ENCODE data around the gene ABCG1.

The ABCG1 gene

DNA sequence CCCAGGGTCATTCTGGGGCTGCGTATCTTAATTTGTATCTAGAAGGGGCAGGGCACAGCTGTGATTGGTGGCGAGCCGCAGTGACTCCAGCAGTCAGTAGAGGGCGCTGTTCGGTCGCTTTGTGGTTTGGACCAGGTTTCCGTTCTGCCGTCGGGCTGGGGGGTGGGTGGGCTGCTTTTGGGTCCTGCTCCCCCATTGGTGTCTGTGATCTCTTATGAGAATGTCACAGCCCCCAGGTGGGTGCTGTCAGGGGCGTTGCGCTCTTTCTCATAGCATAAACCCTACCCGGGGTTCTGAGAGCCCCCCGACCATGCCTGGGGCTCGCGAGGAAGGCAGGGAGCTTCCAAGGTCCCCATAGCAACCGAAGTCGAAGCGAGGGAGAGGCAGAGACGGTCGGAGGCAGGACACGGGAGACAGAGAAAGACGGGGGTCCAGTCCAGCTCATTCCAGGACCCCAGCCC lies 90.8 kb downstream of the ABCG1 start:
- DNase-seq: no peak

DNA sequence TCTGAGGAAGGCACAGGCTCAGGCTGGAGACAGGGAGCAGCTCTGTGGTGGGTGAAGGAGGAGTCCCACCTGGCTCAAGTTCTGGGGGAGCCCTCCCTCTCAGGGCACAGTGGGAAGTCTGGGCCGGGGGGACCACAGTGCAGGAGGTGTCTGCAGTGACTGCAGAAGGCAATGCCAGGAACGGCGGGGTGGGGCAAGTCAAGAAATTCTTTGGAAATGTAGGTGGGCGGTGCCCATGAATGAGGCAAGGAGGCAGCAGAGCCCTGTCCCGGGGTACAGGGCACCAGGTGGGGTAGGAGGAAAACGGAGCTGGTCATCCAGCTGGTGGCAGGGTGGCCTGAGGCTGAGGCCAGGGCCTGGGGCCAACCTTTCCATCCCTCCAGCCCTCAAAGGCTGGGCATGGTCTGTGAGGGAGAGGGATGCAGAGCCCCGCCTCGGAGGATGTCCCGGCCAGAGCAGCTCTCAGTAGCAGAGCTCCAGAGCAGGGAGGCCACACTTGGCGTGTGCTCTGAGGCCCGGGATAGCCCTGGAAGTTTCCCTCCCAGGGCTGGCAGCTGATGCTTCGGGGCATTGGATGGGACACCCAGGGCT lies 91.6 kb downstream of the ABCG1 start:
- no peak for DNase-seq

- DNase-seq: no peak
These were observed 92.2 kb downstream of the ABCG1 start for GRCh38 chr21:42311160-42311559.

- DNase-seq: no peak
These were observed 93.1 kb downstream of the ABCG1 start for GRCh38 chr21:42311816-42312625.

DNA sequence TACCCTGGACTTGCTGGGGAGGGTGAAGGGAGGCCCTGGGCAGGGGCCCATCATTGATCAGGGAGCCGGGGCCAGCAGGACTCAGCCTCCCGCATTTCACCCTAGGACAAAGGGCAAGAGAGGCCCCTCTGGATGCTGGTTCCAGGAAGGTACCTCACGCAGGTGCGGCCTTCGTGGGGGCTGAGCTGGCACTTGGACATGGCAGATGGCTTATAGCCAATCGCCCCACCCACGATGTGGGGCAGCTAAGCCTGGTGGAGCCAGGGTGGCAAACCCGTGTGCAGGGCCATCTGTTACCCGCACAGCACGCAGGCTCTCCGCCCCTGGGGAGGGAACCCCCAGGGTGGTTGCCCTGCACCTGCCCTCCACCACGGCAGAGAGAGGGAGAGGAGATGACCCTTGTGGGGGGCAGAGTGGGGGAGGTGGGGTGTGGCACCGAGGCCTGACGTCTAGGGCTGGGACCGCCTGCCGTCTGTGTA lies 93.7 kb downstream of the ABCG1 start:
- DNase-seq: no peak

GRCh38 chr21:42313501-42313969 lies 94.6 kb downstream of the ABCG1 start:
- DNase-seq: no peak

- no peak for DNase-seq
These were observed 95.8 kb downstream of the ABCG1 start for GRCh38 chr21:42314616-42315295.

- no peak for DNase-seq
These were observed 96.5 kb downstream of the ABCG1 start, which contains the start of gene TFF3 for GRCh38 chr21:42315296-42315891. TFF3 (minus strand) TSS chr21:42315409; CDS start chr21:42315374, 35 bp downstream.

GRCh38 chr21:42316891-42317290 lies 98.0 kb downstream of the ABCG1 start:
- no peak for DNase-seq

DNA sequence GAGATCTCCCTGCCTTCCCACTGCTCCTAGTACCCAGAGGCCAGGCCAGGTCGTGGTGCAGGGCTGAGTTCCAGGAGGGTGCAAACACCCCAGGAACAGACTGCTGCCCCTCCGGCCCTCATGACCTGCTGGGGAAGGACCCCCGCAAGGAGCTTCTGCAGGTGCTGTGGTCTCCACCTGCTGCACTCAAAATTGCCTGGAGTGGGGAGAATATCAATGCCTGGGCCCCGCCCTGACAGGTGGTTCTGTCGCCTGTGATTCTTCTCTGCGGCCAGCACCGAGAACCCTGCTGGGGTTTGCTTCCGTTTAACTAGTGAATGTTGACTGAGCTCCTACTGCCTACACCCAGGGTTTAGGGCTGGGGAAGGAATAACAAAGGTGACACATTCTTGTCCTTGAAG lies 98.4 kb downstream of the ABCG1 start:
- DNase-seq: no peak

DNA sequence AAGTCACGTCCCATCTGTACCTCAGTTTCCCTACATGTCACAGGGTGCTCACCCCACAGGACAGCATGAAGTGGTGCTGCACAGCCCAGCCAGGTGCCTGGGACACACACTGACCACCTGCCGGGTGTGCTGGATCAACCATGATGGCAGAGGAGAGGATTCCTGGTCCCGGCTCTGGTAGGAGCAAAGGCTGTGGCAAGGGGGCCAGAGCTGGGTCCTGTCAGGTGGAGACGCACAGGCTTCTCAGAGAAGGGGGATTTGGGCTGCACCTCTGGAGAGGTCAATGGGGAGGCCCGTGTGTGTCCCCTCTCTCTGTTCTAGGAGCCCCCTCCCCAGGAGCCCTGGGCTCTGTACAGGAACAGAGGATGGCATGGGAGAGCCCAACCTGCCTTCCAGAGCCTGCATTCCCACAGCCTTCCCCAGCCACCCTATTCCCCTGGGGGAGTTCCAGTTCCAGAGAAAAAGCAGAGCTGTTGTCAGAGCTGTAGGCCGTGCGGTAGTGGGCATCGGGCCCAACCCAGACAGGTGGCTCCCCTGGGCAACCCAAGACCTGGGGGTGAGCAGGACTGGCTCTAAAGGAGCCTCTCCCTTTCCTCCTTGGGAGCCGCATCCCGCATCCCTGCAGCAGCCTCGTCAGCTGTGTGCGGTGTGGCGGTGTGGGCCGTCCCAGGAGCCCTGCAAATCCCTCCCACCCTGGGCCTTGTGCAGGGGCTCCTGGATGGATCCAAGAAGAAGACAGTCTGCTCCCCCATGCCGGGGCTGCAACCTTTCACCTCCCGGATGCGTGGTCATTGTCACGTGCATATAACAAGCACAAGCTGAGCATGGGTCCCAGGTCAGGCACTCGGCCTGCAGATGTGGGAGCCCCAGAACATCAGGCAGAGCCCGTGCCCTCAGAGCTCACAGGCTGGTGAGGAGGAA lies 99.1 kb downstream of the ABCG1 start:
- no peak for DNase-seq

DNA sequence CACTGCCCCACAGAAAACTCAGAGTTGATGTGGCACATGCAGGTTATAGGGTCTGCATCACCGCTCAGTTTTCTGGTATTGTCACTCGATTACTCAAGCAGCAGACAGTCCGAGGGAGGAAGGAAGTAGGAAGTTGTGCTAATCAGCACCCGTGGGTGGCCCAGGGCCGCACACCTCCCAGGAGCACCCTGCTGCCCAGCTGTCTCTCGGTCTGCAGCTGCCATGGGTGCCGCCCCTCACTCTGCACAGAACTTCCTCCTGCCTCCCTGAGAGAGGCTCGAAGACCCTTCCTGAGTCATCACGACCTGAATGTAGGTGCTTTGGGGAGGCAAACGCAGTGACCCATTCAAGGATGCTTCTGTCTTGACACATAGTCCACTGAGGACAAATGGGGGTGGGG lies 100.4 kb downstream of the ABCG1 start:
- DNase-seq: no peak

DNA sequence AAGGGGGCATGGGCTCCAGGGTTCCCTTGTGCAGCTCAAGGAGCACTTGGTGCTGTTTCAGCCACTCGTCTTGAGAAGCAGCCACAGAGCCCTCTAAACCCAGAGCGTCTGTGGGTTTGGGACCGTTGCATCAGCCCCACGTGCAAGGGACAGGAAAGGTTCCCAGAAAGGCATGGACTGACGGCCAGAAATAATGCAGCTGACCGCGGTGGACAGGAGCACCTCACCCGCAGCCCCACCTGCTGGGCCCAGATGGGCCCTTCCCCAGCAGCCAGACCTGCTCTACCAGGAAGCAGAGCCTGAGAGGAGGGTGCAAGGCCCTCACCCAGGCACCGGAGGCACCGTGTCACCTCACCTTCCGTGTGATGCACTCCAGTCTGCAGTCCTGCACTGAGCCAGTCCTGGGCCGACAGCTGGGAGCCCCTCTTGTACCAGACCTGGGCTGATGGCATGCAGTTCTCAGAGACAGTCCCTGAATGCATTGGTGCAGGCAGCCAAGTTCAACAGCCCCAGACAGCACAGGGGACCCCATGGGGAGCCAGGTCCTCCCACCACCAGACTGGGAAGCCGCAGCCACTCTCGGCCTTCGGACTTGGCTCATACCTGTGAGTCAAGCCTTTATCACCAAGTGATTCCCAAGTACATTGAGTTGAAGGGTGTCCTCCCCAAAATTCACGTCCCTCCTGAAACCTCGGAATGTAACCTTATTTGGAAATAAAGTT lies 101.1 kb downstream of the ABCG1 start:
- no peak for DNase-seq

GRCh38 chr21:42320791-42321190 lies 101.9 kb downstream of the ABCG1 start:
- DNase-seq: no peak

DNA sequence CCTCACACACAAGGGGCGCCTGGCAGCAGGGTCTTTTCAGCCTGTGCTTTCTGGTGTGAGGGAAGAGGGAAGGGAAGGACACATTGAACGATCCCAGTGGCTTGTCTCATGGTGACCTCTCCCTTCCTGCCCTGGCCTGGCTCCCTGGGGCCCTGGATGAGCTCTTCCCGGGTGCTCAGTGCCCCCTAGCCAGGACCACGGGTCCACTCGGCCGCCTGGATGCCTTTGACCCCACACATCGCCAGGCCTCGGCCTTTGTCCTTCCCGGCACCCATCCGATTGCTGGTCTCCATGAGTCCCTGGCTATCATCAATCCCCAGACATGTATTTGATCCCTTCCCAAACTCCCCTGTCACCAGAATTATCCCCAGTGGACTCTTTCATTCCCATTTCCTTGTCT lies 102.3 kb downstream of the ABCG1 start:
- no peak for DNase-seq

DNA sequence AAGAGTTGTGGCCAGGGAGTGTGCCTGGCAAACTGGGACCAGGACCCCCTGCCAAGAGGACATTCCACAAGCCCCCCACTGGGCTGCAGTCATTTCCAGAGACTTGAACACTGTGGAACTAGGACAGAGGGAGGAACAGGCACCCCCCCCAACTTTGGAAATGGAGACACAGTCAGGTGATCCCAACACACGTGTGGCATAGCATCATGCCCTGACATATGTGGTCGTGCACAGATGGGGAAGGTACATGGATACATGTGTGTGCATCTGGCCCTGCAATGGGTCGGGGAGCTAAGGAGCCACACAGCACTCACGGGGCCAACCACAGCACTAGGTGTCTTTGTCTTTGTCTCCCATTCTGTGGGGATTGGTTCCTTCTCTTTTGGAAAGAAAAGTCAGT lies 102.9 kb downstream of the ABCG1 start:
- no peak for DNase-seq

- no peak for DNase-seq
These were observed 106.0 kb downstream of the ABCG1 start for GRCh38 chr21:42324896-42325295.

- no peak for DNase-seq
These were observed 111.7 kb downstream of the ABCG1 start for GRCh38 chr21:42330380-42331371.

DNA sequence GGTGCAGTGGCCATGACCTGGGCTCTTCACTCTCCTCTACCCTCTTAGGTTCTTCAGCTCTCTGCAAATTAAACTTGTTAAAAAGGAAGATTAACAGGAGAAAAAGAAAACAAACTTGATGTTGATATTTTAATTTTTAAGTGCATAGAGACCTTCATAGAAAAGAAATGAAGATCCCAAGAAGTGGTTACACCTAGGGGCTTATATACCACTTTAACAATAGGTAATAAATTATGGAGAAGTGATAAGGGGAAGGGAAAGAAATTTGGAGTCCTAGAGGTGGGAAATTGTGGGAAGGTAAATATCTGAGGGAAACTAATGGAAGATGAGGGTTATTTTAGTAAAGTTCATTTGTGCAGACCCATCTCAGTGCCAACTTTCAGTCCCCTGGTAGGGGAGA lies 112.7 kb downstream of the ABCG1 start:
- DNase-seq: no peak
